ENCODE results near the gene OPCML.

GRCh38 chr11:132856032-132856431 lies 676.3 kb downstream of the OPCML start:
- TF ChIP-seq CTCF (IDR thresholded peaks at IDR 0.05; ENCODE audit: low read depth, low read length, poor library complexity, severe bottlenecking): no peak
- no peak for TF ChIP-seq EZH2phosphoT487 (IDR thresholded peaks at IDR 0.05; ENCODE audit: borderline replicate concordance, low read length)

Data from DOHH2 (cell line).